CD8-positive, alpha-beta memory T cell (primary cell): ENCODE data around the gene ARID5A. TPM values are rescaled to one million over a fixed set of nuclear protein-coding genes. Genes with fewer than 3 reads are reported as not detected.

Experiments
- CTCF ChIA-PET: fragments of 350-600 bp; sonication (Branson Sonifier 250); formaldehyde crosslinking; loops from one replicate; lab custom pipeline; 2021; ENCODE audit warnings: antibody characterized with exemption; lab: Charles Lee
- POLR2A ChIA-PET: fragments of 350-600 bp; sonication (Branson Sonifier 250); formaldehyde crosslinking; loops from one replicate; lab custom pipeline; 2021; ENCODE audit warnings: antibody characterized with exemption; lab: Charles Lee
- DNase-seq, 5 donors: peaks; one replicate each; pipeline versions ENCODE4 v3.0.0 to v3.0.0-alpha.2; 2020 to 2022; ENCODE audit warnings: mixed read lengths in 1 of 5
- H3K27ac ChIP-seq: one replicate; pipeline ENCODE4 v1.7.0; 2013; ENCODE audit warnings: low read depth, mild to moderate bottlenecking, low read length, moderate library complexity
- H3K27me3 ChIP-seq: 2 replicates; pipeline ENCODE4 v1.7.0; 2013; ENCODE audit warnings: low read length, mild to moderate bottlenecking; ENCODE audit not compliant: insufficient read depth, poor library complexity, severe bottlenecking
- H3K36me3 ChIP-seq: 2 replicates; pipeline ENCODE4 v1.7.0; 2013; ENCODE audit warnings: mild to moderate bottlenecking, low read length, moderate library complexity; ENCODE audit not compliant: insufficient read depth
- H3K4me1 ChIP-seq: 2 replicates; pipeline ENCODE4 v1.7.0; 2013; ENCODE audit warnings: mild to moderate bottlenecking, low read length, moderate library complexity; ENCODE audit not compliant: insufficient read depth
- H3K4me3 ChIP-seq: 2 replicates; pipeline ENCODE4 v1.7.0; 2013; ENCODE audit warnings: mild to moderate bottlenecking, low read length
- H3K9me3 ChIP-seq: 2 replicates; pipeline ENCODE4 v1.7.0; 2013; ENCODE audit warnings: mild to moderate bottlenecking, low read length
- H3K27ac Mint-ChIP-seq, 8 donors: one replicate each; pipeline ENCODE4 v1.8.0; 2020 to 2021; ENCODE audit warnings: mixed read lengths in 8 of 8, mild to moderate bottlenecking in 6 of 8, inconsistent platforms in 3 of 8, moderate library complexity in 3 of 8
- H3K27me3 Mint-ChIP-seq, 2 donors: one replicate each; pipeline ENCODE4 v1.8.0; 2020 to 2021; ENCODE audit warnings: mixed read lengths in 2 of 2, mild to moderate bottlenecking in 1 of 2, moderate library complexity in 1 of 2
- H3K36me3 Mint-ChIP-seq, 3 donors: one replicate each; pipeline ENCODE4 v1.8.0; 2020 to 2021; ENCODE audit warnings: mixed read lengths in 3 of 3, inconsistent platforms in 1 of 3, mild to moderate bottlenecking in 1 of 3
- H3K4me1 Mint-ChIP-seq, 3 donors: one replicate each; pipeline ENCODE4 v1.8.0; 2020 to 2021; ENCODE audit warnings: mixed read lengths in 3 of 3, inconsistent platforms in 1 of 3, mild to moderate bottlenecking in 1 of 3
- H3K4me3 Mint-ChIP-seq, 7 donors: one replicate each; pipeline ENCODE4 v1.8.0; 2020 to 2021; ENCODE audit warnings: mixed read lengths in 7 of 7, mild to moderate bottlenecking in 6 of 7, moderate library complexity in 4 of 7, inconsistent platforms in 2 of 7
- H3K9me3 Mint-ChIP-seq, 5 donors: one replicate each; pipeline ENCODE4 v1.8.0; 2020 to 2022; ENCODE audit warnings: mixed read lengths in 5 of 5, mild to moderate bottlenecking in 3 of 5, moderate library complexity in 2 of 5, inconsistent platforms in 1 of 5
- polyA plus RNA-seq: library from polyadenylated mRNA; unstranded; fragments of 300-500 nt; fragmentation: Illumina TruSeq; gene quantifications from one replicate; pipeline ENCODE4 v1.2.3, GENCODE V29; 2021
- total RNA-seq, 2 experiments: library from RNA; stranded (reverse); gene quantifications; one replicate each; pipeline ENCODE4 v1.2.3, GENCODE V29; 2021

ARID5A gene
- total and polyA plus RNA-seq, 3 experiments from 2014 or later: 84.0 to 147 (median 146) TPM

DNA sequence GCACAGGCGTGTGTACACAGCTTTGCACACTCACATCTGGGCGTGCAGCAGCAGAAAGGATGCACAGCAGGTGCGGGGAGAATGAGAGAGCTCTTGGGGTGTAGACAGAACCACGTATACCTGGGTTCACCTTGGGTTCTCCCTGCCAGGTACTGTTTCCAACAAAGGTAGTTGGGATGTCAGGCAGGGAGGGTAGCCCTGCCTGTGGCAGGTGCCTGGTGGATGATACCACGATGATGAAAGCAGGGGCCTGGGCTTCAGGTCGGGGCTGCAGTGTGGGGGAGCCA, 6.5 kb upstream of the ARID5A start:
- Mint-ChIP-seq H3K27ac (peak overlapping the region in 7 of 8 donors; percentile 8 to 83 (median 37)), H3K27me3 (no peaks in the 10 kb centered on the region), H3K4me1 (peaks cover 41 to 70% (median 52%) of the 10 kb centered on the region in 3 donors), H3K9me3 (no peaks in the 10 kb centered on the region), H3K4me3 (peak overlapping the region in 1 of 7 donors; percentile 2), H3K36me3 (no peaks in the 10 kb centered on the region)
- no peak overlapping the region for H3K27ac ChIP-seq
- H3K36me3 ChIP-seq: no peaks in the 10 kb centered on the region
- peaks cover 47% of the 10 kb centered on the region for H3K4me1 ChIP-seq
- CTCF ChIA-PET: interaction anchor here (1.2 to 12.4 kb wide), 4 partner anchors 17 to 421 kb away, joined by 3 to 117 read pairs (median 8); no protein-coding TSS in a partner anchor
- POLR2A ChIA-PET: interaction anchor here (1.1 kb wide), 1 partner anchor 10 kb away, joined by 3 read pairs; no protein-coding TSS in a partner anchor
- no peak for DNase-seq
- H3K4me3 ChIP-seq: no peak overlapping the region
- no peaks in the 10 kb centered on the region for H3K9me3 ChIP-seq
- no peaks in the 10 kb centered on the region for H3K27me3 ChIP-seq

GRCh38 chr2:96530474-96531357, 5.8 kb upstream of the ARID5A start:
- Histone ChIP-seq H3K9me3 (no peaks in the 10 kb centered on the region), H3K27ac (no peak overlapping the region), H3K36me3 (no peaks in the 10 kb centered on the region), H3K4me1 (peaks cover 49% of the 10 kb centered on the region), H3K27me3 (no peaks in the 10 kb centered on the region), H3K4me3 (no peak overlapping the region)
- Mint-ChIP-seq H3K27ac (peak overlapping the region in 5 of 8 donors; percentile 63 to 92 (median 74)), H3K4me3 (peak overlapping the region in 1 of 7 donors; percentile 40), H3K36me3 (no peaks in the 10 kb centered on the region), H3K9me3 (no peaks in the 10 kb centered on the region), H3K4me1 (peaks cover 42 to 73% (median 52%) of the 10 kb centered on the region in 3 donors), H3K27me3 (no peaks in the 10 kb centered on the region)
- no peak for DNase-seq
- CTCF ChIA-PET: interaction anchor here (1.2 to 12.4 kb wide), 5 partner anchors 11 to 420 kb away, joined by 3 to 117 read pairs (median 9); no protein-coding TSS in a partner anchor
- POLR2A ChIA-PET: interaction anchor here (0.9 to 1.1 kb wide), 2 partner anchors 10 to 123 kb away, joined by 3 read pairs; no protein-coding TSS in a partner anchor

GRCh38 chr2:96531366-96531765, 5.2 kb upstream of the ARID5A start:
- Mint-ChIP-seq H3K9me3 (no peaks in the 10 kb centered on the region), H3K27me3 (no peaks in the 10 kb centered on the region), H3K4me3 (peak overlapping the region in 1 of 7 donors; percentile 40), H3K4me1 (peaks cover 45 to 76% (median 52%) of the 10 kb centered on the region in 3 donors), H3K36me3 (no peaks in the 10 kb centered on the region), H3K27ac (peak overlapping the region in 5 of 8 donors; percentile 63 to 92 (median 87))
- H3K27ac ChIP-seq: peak overlapping the region; percentile 45
- DNase-seq: no peak
- no peaks in the 10 kb centered on the region for H3K9me3 ChIP-seq
- peak overlapping the region; percentile 44 for H3K4me3 ChIP-seq
- H3K4me1 ChIP-seq: peaks cover 55% of the 10 kb centered on the region
- no peaks in the 10 kb centered on the region for H3K27me3 ChIP-seq
- POLR2A ChIA-PET: interaction anchor here (0.5 to 1.1 kb wide), 5 partner anchors 9 to 321 kb away, joined by 3 to 7 read pairs (median 3); no protein-coding TSS in a partner anchor
- no peaks in the 10 kb centered on the region for H3K36me3 ChIP-seq
- CTCF ChIA-PET: interaction anchor here (1.9 to 12.4 kb wide), 4 partner anchors 10 to 124 kb away, joined by 8 to 117 read pairs (median 11); no protein-coding TSS in a partner anchor

DNA sequence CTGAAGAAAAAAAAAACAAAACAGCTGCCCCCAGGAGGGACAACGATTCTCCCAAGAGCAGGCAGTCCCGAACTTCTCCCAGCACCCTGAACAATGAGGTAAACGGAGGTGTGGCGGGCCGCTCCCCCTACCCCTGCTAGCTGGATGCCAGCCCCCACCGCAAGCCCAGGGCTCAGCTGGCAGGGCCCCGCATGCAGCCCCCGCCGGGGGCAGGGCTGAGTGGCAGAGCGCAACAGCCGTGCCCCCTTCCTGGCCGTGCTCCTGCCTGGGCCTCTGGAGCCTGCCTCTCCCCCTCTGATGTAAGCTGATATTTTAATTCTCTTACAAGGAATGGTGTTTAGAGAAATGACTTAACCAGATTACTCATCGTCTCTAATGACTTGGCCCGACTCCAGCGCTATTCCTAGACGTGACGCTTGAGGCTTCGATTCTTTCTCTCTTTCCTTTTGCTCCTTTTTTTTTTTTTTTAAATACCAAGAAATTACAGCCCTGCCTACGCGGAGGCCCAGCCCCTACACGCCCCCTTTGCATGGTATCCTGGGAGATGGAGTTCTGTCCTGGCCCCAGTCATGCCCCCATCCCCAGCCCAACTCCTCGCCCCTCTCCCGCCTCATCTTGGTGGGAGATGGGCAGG, 4.6 kb upstream of the ARID5A start:
- Mint-ChIP-seq H3K27me3 (peaks cover 0 to under 1% of the 10 kb centered on the region in 2 donors), H3K4me3 (peak overlapping the region; percentile 38 to 86 (median 68)), H3K9me3 (peaks cover 0 to under 1% (median 0%) of the 10 kb centered on the region in 5 donors), H3K27ac (peak overlapping the region; percentile 35 to 95 (median 88)), H3K36me3 (peaks cover 0 to under 1% (median 0%) of the 10 kb centered on the region in 3 donors), H3K4me1 (peaks cover 40 to 71% (median 47%) of the 10 kb centered on the region in 3 donors)
- Histone ChIP-seq H3K4me1 (peaks cover 49% of the 10 kb centered on the region), H3K27ac (peak overlapping the region; percentile 45), H3K27me3 (no peaks in the 10 kb centered on the region), H3K4me3 (peak overlapping the region; percentile 44), H3K9me3 (no peaks in the 10 kb centered on the region), H3K36me3 (no peaks in the 10 kb centered on the region)
- POLR2A ChIA-PET: interaction anchor here (0.5 to 0.9 kb wide), 4 partner anchors 125 to 320 kb away, joined by 3 to 7 read pairs (median 4); no protein-coding TSS in a partner anchor
- CTCF ChIA-PET: interaction anchor here (1.9 to 12.4 kb wide), 4 partner anchors 10 to 125 kb away, joined by 8 to 117 read pairs (median 11); no protein-coding TSS in a partner anchor
- peak; percentile 75 to 90 (median 80) for DNase-seq

DNA sequence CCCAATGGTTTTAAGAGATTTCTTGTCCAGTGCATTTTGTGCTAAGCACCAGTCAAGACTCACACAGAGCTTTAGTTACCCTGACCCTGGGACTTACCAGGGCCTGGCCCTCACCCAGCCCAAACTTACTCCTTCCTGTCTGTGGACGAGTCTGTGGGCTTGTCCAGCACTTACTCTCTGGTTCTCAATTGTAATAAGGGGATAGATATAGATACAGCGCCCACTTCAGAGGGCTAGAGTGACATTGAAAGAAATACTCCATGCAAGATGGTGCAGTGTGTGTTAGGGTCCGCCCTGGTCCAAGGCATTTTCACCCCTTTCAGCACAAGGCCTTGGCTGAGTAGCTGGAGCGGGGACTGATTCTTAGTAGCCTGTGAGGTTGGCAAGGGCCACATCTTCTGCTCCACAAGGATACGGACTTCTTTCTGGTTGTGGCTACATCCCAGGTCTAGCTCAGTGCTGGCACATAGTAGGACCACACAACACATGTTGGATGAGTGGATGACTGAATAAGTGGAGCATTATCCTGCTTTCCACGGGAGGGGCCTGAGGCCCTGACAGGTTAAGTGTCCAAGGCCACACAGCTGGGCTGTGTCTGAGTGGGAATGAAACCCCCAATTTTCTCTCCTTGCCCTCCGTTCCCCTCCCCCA, 3.8 kb upstream of the ARID5A start:
- H3K36me3 ChIP-seq: no peaks in the 10 kb centered on the region
- H3K4me3 ChIP-seq: no peak overlapping the region
- H3K27me3 ChIP-seq: no peaks in the 10 kb centered on the region
- H3K9me3 ChIP-seq: no peaks in the 10 kb centered on the region
- H3K9me3 Mint-ChIP-seq: peaks cover 0 to 2% (median 0%) of the 10 kb centered on the region in 5 donors
- CTCF ChIA-PET: interaction anchor here (1.2 to 12.4 kb wide), 4 partner anchors 18 to 325 kb away, joined by 3 to 117 read pairs (median 10); partner anchors contain the start of gene ANKRD39
- POLR2A ChIA-PET: no interaction called here
- peaks cover 46% of the 10 kb centered on the region for H3K4me1 ChIP-seq
- DNase-seq: no peak
- peaks cover 0 to 6% (median 0%) of the 10 kb centered on the region in 3 donors for H3K36me3 Mint-ChIP-seq
- H3K4me1 Mint-ChIP-seq: peaks cover 38 to 67% (median 44%) of the 10 kb centered on the region in 3 donors
- H3K27me3 Mint-ChIP-seq: peaks cover 0 to 4% of the 10 kb centered on the region in 2 donors
- no peak overlapping the region for H3K27ac ChIP-seq
- H3K27ac Mint-ChIP-seq: peak overlapping the region; percentile 35 to 92 (median 84)
- peak overlapping the region in 1 of 7 donors; percentile 65 for H3K4me3 Mint-ChIP-seq

DNA sequence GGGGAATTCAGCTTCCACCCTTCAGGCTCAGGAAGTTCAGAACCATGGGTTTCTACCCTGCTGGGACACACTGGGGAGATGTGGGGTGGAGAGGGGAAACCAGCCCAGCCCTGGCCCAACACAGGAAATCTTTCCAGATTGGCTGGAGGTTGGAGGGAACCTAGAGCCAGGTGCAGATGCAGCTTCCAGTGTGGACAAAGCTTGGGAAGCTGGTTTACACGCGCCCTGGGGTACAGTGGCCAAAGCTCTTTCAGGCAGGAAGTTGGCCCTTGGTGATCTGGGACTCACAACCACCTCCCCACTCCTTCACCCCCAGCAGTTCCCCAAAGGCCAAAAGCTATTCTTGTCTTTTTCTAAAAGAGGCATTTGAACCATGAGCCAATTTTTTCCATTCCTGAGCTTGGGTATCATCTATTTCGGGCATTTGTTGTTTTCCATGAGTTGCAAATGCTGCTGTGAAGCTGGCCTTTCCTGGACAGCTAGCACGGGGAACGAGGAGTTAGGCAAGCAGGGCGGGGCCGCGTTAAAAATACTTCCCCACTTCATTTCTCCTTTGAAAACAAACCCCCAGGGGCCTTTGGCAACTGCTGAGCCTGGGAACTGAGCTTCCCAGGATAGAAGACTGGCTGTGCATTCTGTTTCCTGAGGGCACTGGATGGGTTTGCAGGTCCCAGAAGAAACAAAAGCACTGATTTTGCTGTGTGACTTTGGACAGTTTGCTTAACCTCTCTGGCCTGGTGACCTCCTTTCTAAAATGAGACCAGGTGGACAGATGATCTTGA, 3.1 kb upstream of the ARID5A start:
- no peaks in the 10 kb centered on the region for H3K36me3 ChIP-seq
- peaks cover 0 to 6% of the 10 kb centered on the region in 2 donors for H3K27me3 Mint-ChIP-seq
- peaks cover 39% of the 10 kb centered on the region for H3K4me1 ChIP-seq
- H3K4me3 Mint-ChIP-seq: peak overlapping the region in 1 of 7 donors; percentile 47
- H3K4me1 Mint-ChIP-seq: peaks cover 32 to 60% (median 38%) of the 10 kb centered on the region in 3 donors
- DNase-seq: no peak
- no peaks in the 10 kb centered on the region for H3K27me3 ChIP-seq
- H3K9me3 Mint-ChIP-seq: peaks cover 0 to 2% (median 0%) of the 10 kb centered on the region in 5 donors
- peak overlapping the region in 4 of 8 donors; percentile 43 to 87 (median 74) for H3K27ac Mint-ChIP-seq
- peaks cover 0 to 12% (median 0%) of the 10 kb centered on the region in 3 donors for H3K36me3 Mint-ChIP-seq
- H3K9me3 ChIP-seq: no peaks in the 10 kb centered on the region
- no peak overlapping the region for H3K27ac ChIP-seq
- POLR2A ChIA-PET: no interaction called here
- no peak overlapping the region for H3K4me3 ChIP-seq
- CTCF ChIA-PET: interaction anchor here (0.7 to 12.4 kb wide), 5 partner anchors 18 to 324 kb away, joined by 3 to 117 read pairs (median 4); partner anchors contain the start of gene ANKRD39
